Left renal pelvis (tissue), 4 donors: ENCODE measurements around the gene ATP8B4. TPM values are rescaled to one million over a fixed set of nuclear protein-coding genes. Genes with fewer than 3 reads are reported as not detected.

Source experiments
- DNase-seq, 4 donors: peaks; one replicate each; pipeline ENCODE4 v3.0.0-alpha.2; 2013; ENCODE audit warnings: low read depth in 4 of 4, low spot score in 3 of 4
- polyA plus RNA-seq, 4 donors: library from polyadenylated mRNA; unstranded; fragments of 120-200 nt; gene quantifications; one replicate each; pipeline ENCODE4 v1.2.1, GENCODE V29; 2013; ENCODE audit not compliant: insufficient read length in 4 of 4

Gene ATP8B4
- polyA plus RNA-seq, 4 donors: 2.9 to 4.0 (median 3.3) TPM

DNA sequence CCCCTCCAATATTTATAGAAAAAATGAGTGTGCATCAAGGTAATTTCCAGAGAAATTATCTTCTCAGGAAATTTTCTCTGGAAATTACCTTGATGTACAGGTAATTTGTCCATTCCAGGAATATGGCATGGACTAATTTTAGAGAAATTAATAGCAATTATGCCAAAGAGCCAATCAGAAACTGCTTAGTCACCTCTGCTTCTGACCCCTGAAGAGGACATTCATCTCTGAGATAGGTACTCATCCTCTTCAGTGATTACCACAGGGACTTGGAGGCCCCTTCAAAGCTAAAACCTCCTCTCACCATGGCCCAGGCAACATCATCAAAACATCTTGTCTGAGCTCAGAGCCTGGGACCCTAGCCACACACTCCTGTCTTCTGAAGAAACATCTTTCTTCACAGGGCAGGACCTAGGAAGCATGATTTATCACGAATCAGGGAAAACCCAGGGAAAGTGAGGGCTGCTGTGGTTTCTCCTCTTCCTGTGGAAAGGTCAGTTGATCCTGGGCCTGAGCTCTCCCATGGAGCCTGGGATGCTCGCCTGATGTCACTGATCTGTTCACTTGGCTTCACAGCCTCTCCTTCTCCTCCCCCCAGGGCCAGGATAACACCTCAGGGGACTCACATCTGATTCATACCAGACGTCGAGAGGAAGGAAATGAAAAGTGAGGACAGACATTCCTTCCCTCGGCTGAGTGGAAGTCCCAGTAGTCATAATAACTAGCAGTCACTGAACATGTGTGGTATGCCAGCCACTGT lies 287.6 kb downstream of the ATP8B4 start:
- no peak for DNase-seq

DNA sequence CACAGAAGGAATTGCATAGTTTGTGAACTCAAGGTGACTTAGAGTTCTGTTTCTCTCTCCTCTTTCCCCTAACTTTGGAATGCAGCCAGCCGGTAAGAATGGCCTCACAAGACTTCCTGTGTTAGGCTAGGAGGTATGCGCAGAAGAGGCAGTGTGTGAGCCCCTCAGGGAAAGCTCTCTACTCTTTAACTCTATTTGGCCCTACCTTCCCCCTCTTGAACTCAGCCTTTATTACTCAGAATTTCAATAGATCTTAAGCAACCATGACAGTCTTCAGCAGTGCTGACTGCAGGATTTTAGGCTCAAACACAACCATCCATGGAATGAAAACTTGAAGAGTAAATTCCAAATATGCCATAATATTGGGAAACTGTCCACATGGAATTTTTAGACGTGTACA lies 288.6 kb downstream of the ATP8B4 start:
- DNase-seq: no peak

DNA sequence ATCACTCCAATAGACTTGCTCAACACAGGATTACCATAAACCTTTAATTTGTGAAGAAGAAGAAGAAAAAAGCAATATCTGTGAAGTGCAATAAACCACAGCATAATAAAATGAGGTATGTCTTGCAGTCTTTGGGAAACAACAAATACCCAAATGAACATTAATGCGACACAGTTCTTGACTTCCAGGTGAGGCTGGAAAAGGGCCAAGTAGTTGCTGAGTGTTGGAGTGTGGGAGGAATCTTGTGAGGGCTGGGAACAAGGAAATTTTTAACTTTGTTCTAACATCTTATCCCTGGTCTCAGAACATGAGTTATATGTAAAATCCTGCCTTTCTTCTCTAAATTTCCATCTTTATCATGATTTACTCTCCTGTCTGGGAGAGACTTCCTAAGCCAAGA lies 291.7 kb downstream of the ATP8B4 start:
- no peak for DNase-seq

DNA sequence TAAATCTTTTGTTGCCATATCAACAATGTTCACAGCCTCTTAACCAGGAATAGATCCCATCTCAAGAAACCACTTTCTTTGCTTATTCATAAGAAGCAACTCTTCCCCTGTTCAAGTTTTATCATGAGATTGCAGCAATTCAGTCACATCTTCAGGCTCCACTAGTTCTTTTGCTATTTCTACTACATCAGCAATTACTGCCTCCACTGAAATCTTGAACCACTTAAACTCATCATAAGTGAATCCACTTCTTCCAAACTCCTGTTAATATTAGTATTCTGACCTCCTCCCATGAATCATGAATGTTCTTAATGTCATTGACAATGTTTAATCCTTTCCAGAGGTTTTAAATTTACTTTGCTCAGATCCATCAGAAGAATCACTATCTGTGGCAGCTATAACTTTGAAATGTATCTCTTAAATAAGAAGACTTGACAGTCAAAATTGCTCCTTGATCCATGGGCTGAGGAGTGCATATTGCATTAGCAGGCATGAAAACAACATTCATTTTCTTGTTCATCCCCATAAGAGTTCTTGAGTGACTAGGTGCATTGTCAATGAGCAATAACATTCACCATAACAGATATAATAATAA lies 292.3 kb downstream of the ATP8B4 start:
- DNase-seq: no peak

DNA sequence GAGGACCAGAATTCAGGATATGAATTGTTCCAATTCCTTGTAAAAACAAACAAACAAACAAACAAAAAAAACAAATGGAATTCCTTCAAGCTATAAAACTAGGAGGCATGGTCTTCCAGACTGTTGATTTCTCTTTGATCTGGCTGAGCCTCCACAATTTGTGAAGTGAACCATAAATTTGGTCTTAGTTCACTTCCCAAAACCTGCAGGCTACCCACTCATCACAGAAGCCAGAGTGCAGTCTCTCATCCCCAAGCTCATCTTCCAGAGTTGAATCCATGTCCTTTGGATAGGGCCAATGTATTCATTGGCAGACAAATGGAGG lies 294.3 kb downstream of the ATP8B4 start:
- DNase-seq: no peak

DNA sequence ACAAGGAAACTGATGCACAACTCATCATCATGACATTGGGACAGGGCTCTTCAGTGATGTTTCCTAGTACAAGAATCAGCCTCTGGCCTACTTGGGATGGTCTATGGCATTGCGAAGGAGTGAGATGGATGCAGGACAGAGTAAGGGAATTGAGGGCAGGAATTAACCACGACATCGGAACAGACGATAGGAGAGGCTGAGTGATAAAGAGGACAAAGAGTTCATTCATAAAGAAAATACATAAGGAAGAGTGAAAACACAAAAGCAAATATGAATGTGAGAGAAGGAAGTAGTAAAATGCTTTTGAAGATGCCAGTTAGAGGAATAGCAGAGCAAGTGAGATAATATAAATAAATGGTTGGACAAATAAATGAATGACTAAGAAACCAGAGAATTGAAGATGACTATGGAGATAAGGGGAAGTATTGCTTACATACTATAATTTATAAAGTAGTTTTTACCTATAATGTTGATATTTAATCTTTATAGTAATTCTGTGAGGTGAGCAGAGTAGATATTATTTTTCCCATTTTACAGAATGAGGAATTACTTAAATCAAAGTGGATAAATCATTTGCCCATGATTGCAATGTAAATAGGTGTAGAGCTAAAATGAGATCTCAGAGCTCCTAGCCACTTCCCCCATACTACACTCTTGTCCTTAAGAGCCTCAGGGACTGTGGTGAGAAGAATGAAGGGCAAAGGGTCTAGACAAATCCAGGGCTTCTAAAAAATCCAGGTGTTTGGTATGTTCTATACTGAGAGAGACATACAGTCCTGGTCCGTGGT lies 294.9 kb downstream of the ATP8B4 start:
- DNase-seq: no peak

DNA sequence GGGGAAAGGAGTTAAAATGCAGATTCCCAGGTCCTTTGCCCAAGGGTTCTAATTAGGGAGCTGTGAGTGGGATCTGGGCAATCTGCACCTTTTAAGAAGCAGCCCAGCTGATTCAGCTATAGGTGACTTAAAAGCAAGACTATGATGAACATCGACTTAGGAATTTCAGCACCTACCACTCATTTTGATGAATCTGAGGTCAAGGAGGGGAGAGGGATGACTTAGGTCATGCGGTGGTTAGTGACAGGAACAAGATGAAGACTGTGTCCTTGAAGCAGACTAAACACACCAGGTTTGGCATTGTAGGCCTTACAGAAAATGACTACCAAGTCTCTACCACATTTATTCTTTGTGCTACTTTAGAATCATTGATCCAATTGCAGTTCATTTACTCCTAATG lies 301.9 kb downstream of the ATP8B4 start:
- DNase-seq: no peak

DNA sequence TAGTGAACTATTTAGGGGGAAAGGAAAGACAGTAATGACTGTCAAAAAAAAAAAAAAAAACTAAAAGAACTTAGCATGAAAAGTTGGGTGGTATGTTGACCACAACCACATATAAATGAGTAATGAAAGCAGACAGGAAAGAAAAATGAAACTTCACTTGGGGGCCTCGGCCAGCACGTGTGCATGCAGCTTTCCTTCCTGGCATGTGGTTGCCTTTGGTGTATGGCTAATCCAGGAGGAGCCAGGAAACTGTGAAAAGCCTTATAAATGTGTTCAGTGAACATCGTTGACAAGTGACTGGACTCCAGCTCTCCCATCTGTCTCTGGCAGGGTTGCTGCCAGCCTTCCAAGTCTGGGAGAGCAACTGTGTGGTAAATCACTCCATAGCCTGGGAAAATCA lies 303.1 kb downstream of the ATP8B4 start:
- no peak for DNase-seq

DNA sequence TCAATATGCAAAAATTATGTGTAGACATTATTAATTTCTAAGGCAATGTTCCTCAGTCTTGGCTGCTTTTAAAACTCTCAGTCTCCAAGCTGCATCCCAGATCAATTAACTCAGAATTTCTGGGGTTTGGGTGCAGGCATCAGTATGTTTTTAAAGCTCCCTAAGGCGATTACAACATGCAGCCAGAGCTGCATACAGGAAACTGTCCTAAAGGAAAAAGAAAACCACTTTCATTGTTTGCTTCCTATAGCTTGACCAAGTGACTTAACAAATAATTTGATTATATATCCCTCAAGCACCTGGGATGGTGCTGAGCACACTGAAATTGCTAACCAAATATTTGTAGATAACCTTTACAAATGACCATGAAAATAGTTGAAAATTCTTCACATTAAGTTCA lies 303.5 kb downstream of the ATP8B4 start:
- DNase-seq: no peak

DNA sequence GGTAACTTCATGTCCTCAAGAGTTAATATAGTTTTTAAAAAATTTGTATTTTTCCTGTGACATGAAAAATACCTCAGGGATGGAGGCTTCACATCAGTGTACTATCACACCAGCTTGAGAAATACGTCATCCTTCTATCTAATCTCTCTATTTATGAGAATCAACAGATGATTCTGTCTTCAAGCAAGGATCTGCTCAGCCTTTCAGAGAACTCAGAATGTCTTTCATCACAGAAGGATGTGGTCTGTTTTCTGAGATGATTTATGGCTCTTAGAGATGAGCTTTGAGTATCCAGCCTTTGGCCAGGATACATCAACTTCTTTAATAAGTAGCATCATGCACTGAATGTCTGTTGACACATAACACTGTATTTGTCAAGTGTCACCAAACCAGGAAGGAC lies 304.3 kb downstream of the ATP8B4 start:
- no peak for DNase-seq

DNA sequence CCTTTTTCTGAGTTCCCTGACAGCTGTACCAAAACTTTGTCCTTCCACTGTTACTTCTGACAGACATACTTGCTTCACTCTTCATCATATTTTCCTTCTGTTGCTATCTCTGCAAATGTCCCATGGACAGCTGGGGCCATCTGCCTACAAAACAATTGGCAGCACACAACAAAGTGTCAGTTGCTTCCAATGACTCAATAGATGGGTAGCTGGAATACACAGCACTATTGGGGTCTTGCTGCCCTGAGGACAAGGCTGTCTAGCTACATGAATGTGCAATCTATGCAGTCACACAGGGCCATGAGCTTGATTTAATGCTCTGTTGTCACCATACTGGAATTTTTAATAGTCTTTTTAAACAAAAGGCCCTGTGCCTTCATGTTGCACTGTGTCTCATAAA lies 305.4 kb downstream of the ATP8B4 start:
- no peak for DNase-seq

DNA sequence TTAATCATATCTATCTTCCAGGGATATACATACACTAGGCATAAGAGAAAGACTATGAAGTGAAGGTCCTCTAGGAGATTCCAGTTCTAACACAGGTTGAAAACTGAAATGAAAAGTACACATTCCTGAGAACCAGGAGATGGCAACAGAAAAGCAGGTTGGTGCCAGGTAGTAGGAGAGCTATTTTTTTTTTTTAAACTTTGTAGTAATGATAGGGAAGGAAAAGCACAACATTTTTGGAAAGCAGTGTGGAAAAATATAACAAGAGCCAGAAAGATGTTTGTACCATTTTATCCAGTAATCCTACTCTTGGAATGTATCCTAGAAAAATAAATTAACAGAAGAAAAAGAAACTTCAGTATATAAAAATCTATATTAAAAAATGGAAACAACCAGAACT lies 308.3 kb downstream of the ATP8B4 start:
- DNase-seq: no peak

DNA sequence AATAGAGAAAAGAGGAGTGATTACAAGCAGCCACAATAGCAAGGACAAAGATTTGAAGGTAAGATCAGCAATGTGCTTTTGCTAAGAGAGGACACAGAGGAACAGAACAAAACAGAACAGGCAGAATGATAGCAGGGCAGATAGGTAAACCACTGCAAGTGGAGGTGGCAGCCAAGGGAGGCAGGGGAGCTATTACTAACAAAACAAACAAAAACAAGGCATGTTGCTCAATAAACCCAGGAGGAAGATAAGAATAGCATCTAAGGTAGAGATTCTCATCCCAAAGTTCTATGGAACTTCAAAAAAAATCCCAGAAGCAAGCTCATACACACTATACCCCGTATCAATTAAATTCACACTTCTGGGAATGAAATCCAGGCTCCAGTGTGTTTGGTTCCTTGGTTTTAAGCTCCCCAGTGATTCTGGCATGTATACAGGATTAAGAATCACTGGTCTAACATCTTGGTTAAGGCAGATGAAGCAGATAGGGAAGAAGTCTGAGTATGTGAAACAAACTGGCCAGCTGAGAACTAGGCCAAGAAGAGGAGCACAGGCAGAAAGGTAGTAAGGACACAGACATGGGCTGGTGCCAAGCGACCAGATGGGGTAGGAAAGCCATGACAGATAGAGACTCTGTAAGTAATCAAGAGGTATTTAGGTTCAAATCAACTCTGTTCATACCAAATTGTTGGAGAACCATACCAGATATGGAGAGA lies 309.0 kb downstream of the ATP8B4 start:
- DNase-seq: no peak

DNA sequence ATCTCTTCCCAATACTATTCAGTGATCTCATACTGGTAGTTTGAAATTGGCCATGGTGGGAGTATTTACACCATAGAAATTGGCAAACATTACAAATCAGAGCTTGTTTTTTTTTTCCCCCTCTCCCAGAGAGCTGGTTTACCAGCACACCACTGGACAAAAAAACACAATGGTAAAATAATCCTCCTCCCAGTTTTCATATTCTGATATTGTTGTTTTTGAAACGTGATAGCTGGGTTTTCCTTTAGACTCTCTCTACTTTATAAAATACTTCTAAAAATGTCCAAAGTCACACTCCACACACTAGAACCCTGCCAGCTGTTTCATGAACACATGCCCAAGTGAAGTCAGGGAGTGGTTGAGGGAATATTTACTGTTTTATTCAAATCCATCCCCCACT lies 310.7 kb downstream of the ATP8B4 start:
- DNase-seq: no peak

Other genes starting within 250 kb of the ATP8B4 start
- gene SLC27A2, start 63.0 kb upstream of the ATP8B4 start, polyA plus RNA-seq: 10 to 100 TPM in 3 of 4 donors, under 1 TPM in 1; 0.79 to 60.5 (median 46.1) TPM
- gene HDC, start 146.5 kb upstream of the ATP8B4 start, polyA plus RNA-seq: 1 to 10 TPM in 1 of 4 donors, under 1 TPM in 3; 0.49 to 1.3 (median 0.67) TPM
- gene GABPB1, start 236.0 kb upstream of the ATP8B4 start, polyA plus RNA-seq: 10 to 100 TPM; 27.3 to 34.3 (median 31.1) TPM